ENCODE measurements around the gene ARF3. TPM values are rescaled to one million over a fixed set of nuclear protein-coding genes. Genes with fewer than 3 reads are reported as not detected.
A peak's percentile ranks its signal among the peaks of the same experiment; 100 is the strongest.

The ARF3 gene
- total and polyA plus RNA-seq, 2 of the 13 experiments (the other 11 are each of a cell fraction or from before 2014, with no cell fraction given): 53.8 to 57.9 TPM

DNA sequence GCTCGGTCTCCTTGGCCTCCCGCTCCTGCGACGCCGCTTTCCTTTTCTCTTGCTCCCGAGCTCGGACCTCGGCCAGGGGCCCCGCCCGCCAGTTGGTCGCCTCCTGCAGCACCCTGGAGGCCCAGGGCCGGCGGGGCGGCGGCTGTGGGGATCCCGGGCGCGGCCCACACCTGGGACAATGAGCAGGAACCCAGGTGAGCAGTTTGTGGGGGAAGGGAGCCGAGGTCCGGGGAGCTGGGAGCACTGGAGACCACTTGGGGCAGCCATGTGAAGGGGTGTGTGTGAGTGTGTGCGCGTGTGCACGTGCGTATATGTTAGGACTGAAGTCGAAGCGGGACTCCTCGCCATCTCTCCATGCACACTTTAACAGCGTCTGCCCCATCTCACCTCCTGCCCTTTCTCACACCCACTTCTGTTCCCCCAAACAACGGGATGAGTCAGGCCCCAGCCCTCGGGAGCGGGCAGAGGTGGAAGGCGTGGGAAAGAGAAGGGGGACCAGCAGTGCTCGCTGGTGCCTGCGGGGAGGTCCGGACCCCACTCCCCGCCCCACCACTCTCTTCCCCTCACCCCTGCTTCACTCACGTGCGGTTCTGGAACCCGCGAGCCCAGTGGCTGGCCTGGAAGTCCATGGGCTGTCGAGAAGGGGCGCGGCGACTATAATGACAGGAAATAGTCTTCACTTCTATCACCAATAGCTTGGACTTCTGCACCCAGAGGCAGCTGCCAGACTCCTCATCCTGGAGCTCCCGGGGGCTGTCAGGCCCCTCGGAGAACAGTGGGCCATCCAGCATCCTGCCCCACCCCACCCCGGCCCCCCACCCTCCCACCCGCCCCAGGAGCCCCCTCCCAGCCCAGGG lies 41.4 kb upstream of the ARF3 start (continued):
- no peak for TF ChIP-seq RFX5 (IDR thresholded peaks at IDR 0.05; ENCODE audit: low read depth, low read length)
- TF ChIP-seq ZNF557 (CRISPR knock-in tag; IDR thresholded peaks at IDR 0.05): 0 out of 2 replicates have a peak, but pooled peaks have one; percentile 43
- TF ChIP-seq ESRRA (CRISPR knock-in tag; IDR thresholded peaks at IDR 0.05; ENCODE audit: low read depth): 0 out of 2 replicates have a peak, but pooled peaks have one; percentile 39
- peak; percentile 63 for TF ChIP-seq PHF8 (CRISPR knock-in tag; IDR thresholded peaks at IDR 0.05)
- TF ChIP-seq, protein P1, sequence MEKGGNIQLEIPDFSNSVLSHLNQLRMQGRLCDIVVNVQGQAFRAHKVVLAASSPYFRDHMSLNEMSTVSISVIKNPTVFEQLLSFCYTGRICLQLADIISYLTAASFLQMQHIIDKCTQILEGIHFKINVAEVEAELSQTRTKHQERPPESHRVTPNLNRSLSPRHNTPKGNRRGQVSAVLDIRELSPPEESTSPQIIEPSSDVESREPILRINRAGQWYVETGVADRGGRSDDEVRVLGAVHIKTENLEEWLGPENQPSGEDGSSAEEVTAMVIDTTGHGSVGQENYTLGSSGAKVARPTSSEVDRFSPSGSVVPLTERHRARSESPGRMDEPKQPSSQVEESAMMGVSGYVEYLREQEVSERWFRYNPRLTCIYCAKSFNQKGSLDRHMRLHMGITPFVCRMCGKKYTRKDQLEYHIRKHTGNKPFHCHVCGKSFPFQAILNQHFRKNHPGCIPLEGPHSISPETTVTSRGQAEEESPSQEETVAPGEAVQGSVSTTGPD (CRISPR knock-in tag; IDR thresholded peaks at IDR 0.05): no peak; the same call in 1 of the 2 replicates
- TF ChIP-seq, protein P2, sequence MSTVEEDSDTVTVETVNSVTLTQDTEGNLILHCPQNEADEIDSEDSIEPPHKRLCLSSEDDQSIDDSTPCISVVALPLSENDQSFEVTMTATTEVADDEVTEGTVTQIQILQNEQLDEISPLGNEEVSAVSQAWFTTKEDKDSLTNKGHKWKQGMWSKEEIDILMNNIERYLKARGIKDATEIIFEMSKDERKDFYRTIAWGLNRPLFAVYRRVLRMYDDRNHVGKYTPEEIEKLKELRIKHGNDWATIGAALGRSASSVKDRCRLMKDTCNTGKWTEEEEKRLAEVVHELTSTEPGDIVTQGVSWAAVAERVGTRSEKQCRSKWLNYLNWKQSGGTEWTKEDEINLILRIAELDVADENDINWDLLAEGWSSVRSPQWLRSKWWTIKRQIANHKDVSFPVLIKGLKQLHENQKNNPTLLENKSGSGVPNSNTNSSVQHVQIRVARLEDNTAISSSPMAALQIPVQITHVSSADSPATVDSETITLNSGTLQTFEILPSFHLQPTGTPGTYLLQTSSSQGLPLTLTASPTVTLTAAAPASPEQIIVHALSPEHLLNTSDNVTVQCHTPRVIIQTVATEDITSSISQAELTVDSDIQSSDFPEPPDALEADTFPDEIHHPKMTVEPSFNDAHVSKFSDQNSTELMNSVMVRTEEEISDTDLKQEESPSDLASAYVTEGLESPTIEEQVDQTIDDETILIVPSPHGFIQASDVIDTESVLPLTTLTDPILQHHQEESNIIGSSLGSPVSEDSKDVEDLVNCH (CRISPR knock-in tag; IDR thresholded peaks at IDR 0.05): no peak
- TF ChIP-seq MTA3 (CRISPR knock-in tag; IDR thresholded peaks at IDR 0.05): no peak
- no peak for TF ChIP-seq ZSCAN29 (CRISPR knock-in tag; conservative IDR thresholded peaks at IDR 0.05)
- TF ChIP-seq TSC22D2 (CRISPR knock-in tag; IDR thresholded peaks at IDR 0.05; ENCODE audit: borderline replicate concordance): peak; percentile 24; the same call in 1 of the 2 replicates
- TF ChIP-seq SALL2 (CRISPR knock-in tag; IDR thresholded peaks at IDR 0.05): peak; percentile 32; the same call in 1 of the 2 replicates
- TF ChIP-seq, protein P3, sequence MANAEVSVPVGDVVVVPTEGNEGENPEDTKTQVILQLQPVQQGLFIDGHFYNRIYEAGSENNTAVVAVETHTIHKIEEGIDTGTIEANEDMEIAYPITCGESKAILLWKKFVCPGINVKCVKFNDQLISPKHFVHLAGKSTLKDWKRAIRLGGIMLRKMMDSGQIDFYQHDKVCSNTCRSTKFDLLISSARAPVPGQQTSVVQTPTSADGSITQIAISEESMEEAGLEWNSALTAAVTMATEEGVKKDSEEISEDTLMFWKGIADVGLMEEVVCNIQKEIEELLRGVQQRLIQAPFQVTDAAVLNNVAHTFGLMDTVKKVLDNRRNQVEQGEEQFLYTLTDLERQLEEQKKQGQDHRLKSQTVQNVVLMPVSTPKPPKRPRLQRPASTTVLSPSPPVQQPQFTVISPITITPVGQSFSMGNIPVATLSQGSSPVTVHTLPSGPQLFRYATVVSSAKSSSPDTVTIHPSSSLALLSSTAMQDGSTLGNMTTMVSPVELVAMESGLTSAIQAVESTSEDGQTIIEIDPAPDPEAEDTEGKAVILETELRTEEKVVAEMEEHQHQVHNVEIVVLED (CRISPR knock-in tag; IDR thresholded peaks at IDR 0.05; ENCODE audit: borderline replicate concordance): no peak
- TF ChIP-seq, protein P4, sequence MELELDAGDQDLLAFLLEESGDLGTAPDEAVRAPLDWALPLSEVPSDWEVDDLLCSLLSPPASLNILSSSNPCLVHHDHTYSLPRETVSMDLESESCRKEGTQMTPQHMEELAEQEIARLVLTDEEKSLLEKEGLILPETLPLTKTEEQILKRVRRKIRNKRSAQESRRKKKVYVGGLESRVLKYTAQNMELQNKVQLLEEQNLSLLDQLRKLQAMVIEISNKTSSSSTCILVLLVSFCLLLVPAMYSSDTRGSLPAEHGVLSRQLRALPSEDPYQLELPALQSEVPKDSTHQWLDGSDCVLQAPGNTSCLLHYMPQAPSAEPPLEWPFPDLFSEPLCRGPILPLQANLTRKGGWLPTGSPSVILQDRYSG (CRISPR knock-in tag; IDR thresholded peaks at IDR 0.05): peak; percentile 95
- TF ChIP-seq ZMYM4 (CRISPR knock-in tag; IDR thresholded peaks at IDR 0.05): no peak; the same call in 1 of the 2 replicates
- TF ChIP-seq SMAD1 (CRISPR knock-in tag; IDR thresholded peaks at IDR 0.05; ENCODE audit: borderline replicate concordance, low read depth): no peak
- no peak for TF ChIP-seq ZNF350 (CRISPR knock-in tag; IDR thresholded peaks at IDR 0.05; ENCODE audit: borderline replicate concordance, low read depth)
- TF ChIP-seq ZNF430 (CRISPR knock-in tag; IDR thresholded peaks at IDR 0.05): peak; percentile 94; the same call in 1 of the 2 replicates
- TF ChIP-seq, protein P5, sequence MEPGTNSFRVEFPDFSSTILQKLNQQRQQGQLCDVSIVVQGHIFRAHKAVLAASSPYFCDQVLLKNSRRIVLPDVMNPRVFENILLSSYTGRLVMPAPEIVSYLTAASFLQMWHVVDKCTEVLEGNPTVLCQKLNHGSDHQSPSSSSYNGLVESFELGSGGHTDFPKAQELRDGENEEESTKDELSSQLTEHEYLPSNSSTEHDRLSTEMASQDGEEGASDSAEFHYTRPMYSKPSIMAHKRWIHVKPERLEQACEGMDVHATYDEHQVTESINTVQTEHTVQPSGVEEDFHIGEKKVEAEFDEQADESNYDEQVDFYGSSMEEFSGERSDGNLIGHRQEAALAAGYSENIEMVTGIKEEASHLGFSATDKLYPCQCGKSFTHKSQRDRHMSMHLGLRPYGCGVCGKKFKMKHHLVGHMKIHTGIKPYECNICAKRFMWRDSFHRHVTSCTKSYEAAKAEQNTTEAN (CRISPR knock-in tag; conservative IDR thresholded peaks at IDR 0.05): peak; percentile 87
- TF ChIP-seq REPIN1 (CRISPR knock-in tag; IDR thresholded peaks at IDR 0.05; ENCODE audit: borderline replicate concordance, low read depth): no peak
- no peak for TF ChIP-seq KLF9 (CRISPR knock-in tag; IDR thresholded peaks at IDR 0.05; ENCODE audit: low read depth)
- peak; percentile 58; the same call in 1 of the 2 replicates for TF ChIP-seq HES4 (CRISPR knock-in tag; IDR thresholded peaks at IDR 0.05; ENCODE audit: borderline replicate concordance)
- 0 out of 2 replicates have a peak, but pooled peaks have one; percentile 86 for TF ChIP-seq ZNF17 (CRISPR knock-in tag; IDR thresholded peaks at IDR 0.05)

Measured in HepG2 (cell line).